HCT116 (cell line): Measurements from ENCODE around the gene F2RL3.

Source experiments
- EGR1 ChIP-seq: IDR thresholded peaks from 2 replicates; pipeline ENCODE4 v1.6.1; 2012; ENCODE audit warnings: low read depth
- ELF1 ChIP-seq: IDR thresholded peaks from 2 replicates; pipeline ENCODE4 v1.6.1; 2012; ENCODE audit warnings: low read depth, borderline replicate concordance
- EZH2 ChIP-seq: fragments of 200-600 bp; sonication (generic); IDR thresholded peaks from 2 replicates; pipeline ENCODE4 v1.6.1; 2017; ENCODE audit warnings: antibody characterized with exemption, mixed run types
- EZH2phosphoT487 ChIP-seq: fragments of 200-600 bp; IDR thresholded peaks from 2 replicates; pipeline ENCODE4 v1.6.1; 2018; ENCODE audit warnings: antibody characterized with exemption, borderline replicate concordance
- POLR2A ChIP-seq: IDR thresholded peaks from 2 replicates; pipeline ENCODE4 v1.7.0; 2011; ENCODE audit warnings: borderline replicate concordance; ENCODE audit not compliant: insufficient read depth, insufficient read length; ENCODE audit errors: extremely low read depth
- POLR2AphosphoS5 ChIP-seq: IDR thresholded peaks from 2 replicates; pipeline ENCODE4 v1.6.1; 2011; ENCODE audit warnings: mild to moderate bottlenecking, low read depth, low read length, moderate library complexity
- RAD21 ChIP-seq: IDR thresholded peaks from 2 replicates; pipeline ENCODE4 v1.6.1; 2012; ENCODE audit warnings: low read depth, mild to moderate bottlenecking
- ZFX ChIP-seq: fragments of 450-650 bp; IDR thresholded peaks from 2 replicates; pipeline ENCODE4 v1.6.1; 2017
- ZNF274 ChIP-seq: fragments of 200-500 bp; sonication (Bioruptor generic); IDR thresholded peaks from 2 replicates; pipeline ENCODE4 v1.6.1; 2014; ENCODE audit warnings: mild to moderate bottlenecking, low read depth, low read length, inconsistent platforms
- TF ChIP-seq, protein P1 (sequence below), 3 experiments: fragments of 200-600 bp in 1 of 3; sonication (generic) in 1 of 3; IDR thresholded peaks in 2 of 3; conservative IDR thresholded peaks in 1 of 3; 2 replicates each; pipeline ENCODE4 v1.5.1; 2012 to 2017; ENCODE audit warnings: low read depth in 2 of 3, low read length in 2 of 3, antibody characterized with exemption in 1 of 3, borderline replicate concordance in 1 of 3, control low read depth in 1 of 3, mild to moderate bottlenecking in 1 of 3, mixed read lengths in 1 of 3, mixed run types in 1 of 3, moderate library complexity in 1 of 3; ENCODE audit not compliant: insufficient read depth in 1 of 3
- TF ChIP-seq, protein P2 (sequence below): IDR thresholded peaks from 2 replicates; pipeline ENCODE4 v1.6.1; 2012; ENCODE audit warnings: low read depth

GRCh38 chr19:16922592-16922934 lies 33.8 kb downstream of the F2RL3 start:
- TF ChIP-seq EZH2phosphoT487 (no peak), POLR2AphosphoS5 (no peak), ZFX (no peak), POLR2A (no peak), ZNF274 (no peak), RAD21 (no peak), EZH2 (no peak), ELF1 (no peak), EGR1 (no peak)
- TF ChIP-seq, protein P1, sequence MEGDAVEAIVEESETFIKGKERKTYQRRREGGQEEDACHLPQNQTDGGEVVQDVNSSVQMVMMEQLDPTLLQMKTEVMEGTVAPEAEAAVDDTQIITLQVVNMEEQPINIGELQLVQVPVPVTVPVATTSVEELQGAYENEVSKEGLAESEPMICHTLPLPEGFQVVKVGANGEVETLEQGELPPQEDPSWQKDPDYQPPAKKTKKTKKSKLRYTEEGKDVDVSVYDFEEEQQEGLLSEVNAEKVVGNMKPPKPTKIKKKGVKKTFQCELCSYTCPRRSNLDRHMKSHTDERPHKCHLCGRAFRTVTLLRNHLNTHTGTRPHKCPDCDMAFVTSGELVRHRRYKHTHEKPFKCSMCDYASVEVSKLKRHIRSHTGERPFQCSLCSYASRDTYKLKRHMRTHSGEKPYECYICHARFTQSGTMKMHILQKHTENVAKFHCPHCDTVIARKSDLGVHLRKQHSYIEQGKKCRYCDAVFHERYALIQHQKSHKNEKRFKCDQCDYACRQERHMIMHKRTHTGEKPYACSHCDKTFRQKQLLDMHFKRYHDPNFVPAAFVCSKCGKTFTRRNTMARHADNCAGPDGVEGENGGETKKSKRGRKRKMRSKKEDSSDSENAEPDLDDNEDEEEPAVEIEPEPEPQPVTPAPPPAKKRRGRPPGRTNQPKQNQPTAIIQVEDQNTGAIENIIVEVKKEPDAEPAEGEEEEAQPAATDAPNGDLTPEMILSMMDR (IDR thresholded peaks at IDR 0.05 in 2 of 3, conservative IDR thresholded peaks at IDR 0.05 in 1 of 3; ENCODE audit: borderline replicate concordance in 1 of 3, insufficient read depth in 1 of 3, low read depth in 2 of 3, low read length in 2 of 3), result no peak
- TF ChIP-seq, protein P2, sequence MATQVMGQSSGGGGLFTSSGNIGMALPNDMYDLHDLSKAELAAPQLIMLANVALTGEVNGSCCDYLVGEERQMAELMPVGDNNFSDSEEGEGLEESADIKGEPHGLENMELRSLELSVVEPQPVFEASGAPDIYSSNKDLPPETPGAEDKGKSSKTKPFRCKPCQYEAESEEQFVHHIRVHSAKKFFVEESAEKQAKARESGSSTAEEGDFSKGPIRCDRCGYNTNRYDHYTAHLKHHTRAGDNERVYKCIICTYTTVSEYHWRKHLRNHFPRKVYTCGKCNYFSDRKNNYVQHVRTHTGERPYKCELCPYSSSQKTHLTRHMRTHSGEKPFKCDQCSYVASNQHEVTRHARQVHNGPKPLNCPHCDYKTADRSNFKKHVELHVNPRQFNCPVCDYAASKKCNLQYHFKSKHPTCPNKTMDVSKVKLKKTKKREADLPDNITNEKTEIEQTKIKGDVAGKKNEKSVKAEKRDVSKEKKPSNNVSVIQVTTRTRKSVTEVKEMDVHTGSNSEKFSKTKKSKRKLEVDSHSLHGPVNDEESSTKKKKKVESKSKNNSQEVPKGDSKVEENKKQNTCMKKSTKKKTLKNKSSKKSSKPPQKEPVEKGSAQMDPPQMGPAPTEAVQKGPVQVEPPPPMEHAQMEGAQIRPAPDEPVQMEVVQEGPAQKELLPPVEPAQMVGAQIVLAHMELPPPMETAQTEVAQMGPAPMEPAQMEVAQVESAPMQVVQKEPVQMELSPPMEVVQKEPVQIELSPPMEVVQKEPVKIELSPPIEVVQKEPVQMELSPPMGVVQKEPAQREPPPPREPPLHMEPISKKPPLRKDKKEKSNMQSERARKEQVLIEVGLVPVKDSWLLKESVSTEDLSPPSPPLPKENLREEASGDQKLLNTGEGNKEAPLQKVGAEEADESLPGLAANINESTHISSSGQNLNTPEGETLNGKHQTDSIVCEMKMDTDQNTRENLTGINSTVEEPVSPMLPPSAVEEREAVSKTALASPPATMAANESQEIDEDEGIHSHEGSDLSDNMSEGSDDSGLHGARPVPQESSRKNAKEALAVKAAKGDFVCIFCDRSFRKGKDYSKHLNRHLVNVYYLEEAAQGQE, result no peak
